HepG2 (cell line): ENCODE measurements around the gene MICB. TPM values are rescaled to one million over a fixed set of nuclear protein-coding genes. Genes with fewer than 3 reads are reported as not detected.

Experiments used
- ATM ChIP-seq: fragments of 450-650 bp; IDR thresholded peaks from 2 replicates; pipeline ENCODE4 v1.7.1; 2017; ENCODE audit warnings: mild to moderate bottlenecking, borderline replicate concordance
- HOXA9 ChIP-seq: sonication (generic); formaldehyde crosslinking; IDR thresholded peaks from 2 replicates; pipeline ENCODE4 v1.8.1; 2022; ENCODE audit warnings: missing genetic modification reagents, mild to moderate bottlenecking, moderate library complexity, borderline replicate concordance
- NFYC ChIP-seq: IDR thresholded peaks from 2 replicates; pipeline ENCODE4 v1.6.1; 2016; ENCODE audit warnings: missing genetic modification reagents, missing compliant biosample characterization
- SCMH1 ChIP-seq: sonication (generic); formaldehyde crosslinking; IDR thresholded peaks from 2 replicates; pipeline ENCODE4 v1.9.0; 2021; ENCODE audit warnings: missing genetic modification reagents, mild to moderate bottlenecking, borderline replicate concordance
- ZC3H13 ChIP-seq: sonication (generic); formaldehyde crosslinking; IDR thresholded peaks from 2 replicates; pipeline ENCODE4 v1.8.1; 2023; ENCODE audit warnings: mild to moderate bottlenecking, missing genetic modification reagents, moderate library complexity
- ZNF253 ChIP-seq: sonication (generic); formaldehyde crosslinking; IDR thresholded peaks from 2 replicates; pipeline ENCODE4 v1.8.0; 2022; ENCODE audit warnings: mild to moderate bottlenecking, missing genetic modification reagents, borderline replicate concordance
- ZNF674 ChIP-seq: sonication (generic); formaldehyde crosslinking; IDR thresholded peaks from 2 replicates; pipeline ENCODE4 v1.5.0; 2020; ENCODE audit warnings: low read depth, mild to moderate bottlenecking, missing genetic modification reagents
- ZNF7 ChIP-seq: IDR thresholded peaks from 2 replicates; pipeline ENCODE4 v1.6.1; 2016; ENCODE audit warnings: missing biosample characterization, missing genetic modification reagents
- ZNF772 ChIP-seq: sonication (generic); formaldehyde crosslinking; IDR thresholded peaks from 2 replicates; pipeline ENCODE4 v1.5.0; 2020; ENCODE audit warnings: mild to moderate bottlenecking, missing genetic modification reagents
- ZNF816 ChIP-seq: sonication (generic); formaldehyde crosslinking; IDR thresholded peaks from 2 replicates; pipeline ENCODE4 v1.8.0; 2022; ENCODE audit warnings: missing genetic modification reagents, mild to moderate bottlenecking, borderline replicate concordance
- polyA plus RNA-seq, 8 experiments: library from polyadenylated mRNA; depleted of rRNA in 3 of 8; stranded (reverse) in 7 of 8; unstranded in 1 of 8; fragments of >200 nt; fragmentation: Illumina TruSeq in 4 of 8; extraction: Trizol in 4 of 8; gene quantifications; 2 replicates each; pipeline versions ENCODE4 v1.2.1 to v1.2.3, GENCODE V29; 2011 to 2016; ENCODE audit warnings: low read depth in 4 of 8, missing spikeins in 1 of 8, mixed read lengths in 1 of 8; ENCODE audit not compliant: insufficient read depth in 1 of 8
- total RNA-seq, 5 experiments: library from RNA; depleted of rRNA; stranded (reverse); fragments of >200 nt; fragmentation: Illumina TruSeq; extraction: Trizol; gene quantifications; 2 replicates each; pipeline ENCODE4 v1.2.3, GENCODE V29; 2016; ENCODE audit warnings: low read depth in 1 of 5
- TF ChIP-seq, protein P1 (sequence below): sonication (generic); formaldehyde crosslinking; IDR thresholded peaks from 2 replicates; pipeline ENCODE4 v1.4.0; 2020; ENCODE audit warnings: missing genetic modification reagents, borderline replicate concordance
- TF ChIP-seq, protein P2 (sequence below): sonication (generic); formaldehyde crosslinking; IDR thresholded peaks from 2 replicates; pipeline ENCODE4 v1.8.0; 2023; ENCODE audit warnings: mild to moderate bottlenecking, missing genetic modification reagents
- TF ChIP-seq, protein P3 (sequence below): sonication (generic); formaldehyde crosslinking; IDR thresholded peaks from 2 replicates; pipeline ENCODE4 v1.4.0; 2020; ENCODE audit warnings: missing genetic modification reagents
- TF ChIP-seq, protein P4 (sequence below): sonication (generic); formaldehyde crosslinking; IDR thresholded peaks from 2 replicates; pipeline ENCODE4 v1.4.0; 2020; ENCODE audit warnings: missing genetic modification reagents
- TF ChIP-seq, protein P5 (sequence below): sonication (generic); formaldehyde crosslinking; IDR thresholded peaks from 2 replicates; pipeline ENCODE4 v1.5.0; 2020; ENCODE audit warnings: missing genetic modification reagents
- TF ChIP-seq, protein P6 (sequence below): sonication (generic); formaldehyde crosslinking; IDR thresholded peaks from 2 replicates; pipeline ENCODE4 v1.4.0; 2020; ENCODE audit warnings: mild to moderate bottlenecking, missing genetic modification reagents

MICB gene
- total and polyA plus RNA-seq, 2 of the 13 experiments (the other 11 are each of a cell fraction or from before 2014, with no cell fraction given), result 12.5 to 12.8 TPM

DNA sequence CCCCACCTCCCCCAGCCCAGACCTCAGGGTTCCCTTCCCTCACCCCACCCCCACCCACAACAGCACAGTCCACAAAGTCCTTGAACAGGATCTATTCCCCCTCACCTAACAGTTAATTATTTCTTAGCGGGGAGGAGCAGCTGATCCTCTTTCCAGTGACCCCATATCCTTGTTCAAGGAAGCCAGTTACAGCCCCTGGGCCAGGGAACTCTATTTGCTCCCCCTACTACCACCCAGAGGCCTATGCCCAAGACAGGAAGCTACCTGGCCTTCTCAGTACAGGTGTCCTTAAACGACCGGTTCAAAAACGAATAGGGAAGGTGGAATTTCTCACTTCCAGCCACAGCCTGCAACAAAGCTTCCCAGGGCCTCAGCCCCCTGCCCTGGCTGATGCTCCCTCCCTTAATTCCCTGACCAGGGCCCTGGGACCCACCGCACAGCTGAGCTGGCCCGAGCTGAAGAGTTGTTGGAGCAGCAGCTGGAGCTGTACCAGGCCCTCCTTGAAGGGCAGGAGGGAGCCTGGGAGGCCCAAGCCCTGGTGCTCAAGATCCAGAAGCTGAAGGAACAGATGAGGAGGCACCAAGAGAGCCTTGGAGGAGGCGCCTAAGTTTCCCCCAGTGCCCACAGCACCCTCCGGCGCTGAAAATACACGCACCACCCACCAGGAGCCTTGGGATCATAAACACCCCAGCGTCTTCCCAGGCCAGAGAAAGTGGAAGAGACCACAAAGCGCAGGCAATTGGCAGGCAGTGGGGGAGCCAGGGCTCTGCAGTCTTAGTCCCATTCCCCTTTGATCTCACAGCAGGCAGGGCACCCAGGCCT is 31.6 kb downstream of the MICB start (continued):
- TF ChIP-seq SCMH1 (CRISPR knock-in tag), result no peak
- TF ChIP-seq HOXA9 (CRISPR knock-in tag), result no peak
- TF ChIP-seq ZNF674 (CRISPR knock-in tag), result no peak
- TF ChIP-seq ZNF772, result peak; percentile 45; the same call in 1 of the 2 replicates
- TF ChIP-seq, protein P1, sequence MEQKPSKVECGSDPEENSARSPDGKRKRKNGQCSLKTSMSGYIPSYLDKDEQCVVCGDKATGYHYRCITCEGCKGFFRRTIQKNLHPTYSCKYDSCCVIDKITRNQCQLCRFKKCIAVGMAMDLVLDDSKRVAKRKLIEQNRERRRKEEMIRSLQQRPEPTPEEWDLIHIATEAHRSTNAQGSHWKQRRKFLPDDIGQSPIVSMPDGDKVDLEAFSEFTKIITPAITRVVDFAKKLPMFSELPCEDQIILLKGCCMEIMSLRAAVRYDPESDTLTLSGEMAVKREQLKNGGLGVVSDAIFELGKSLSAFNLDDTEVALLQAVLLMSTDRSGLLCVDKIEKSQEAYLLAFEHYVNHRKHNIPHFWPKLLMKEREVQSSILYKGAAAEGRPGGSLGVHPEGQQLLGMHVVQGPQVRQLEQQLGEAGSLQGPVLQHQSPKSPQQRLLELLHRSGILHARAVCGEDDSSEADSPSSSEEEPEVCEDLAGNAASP (CRISPR knock-in tag), result peak; percentile 56; the same call in 1 of the 2 replicates
- no peak for TF ChIP-seq ZNF253 (CRISPR knock-in tag)
- TF ChIP-seq ZC3H13, result peak; percentile 16; the same call in 1 of the 2 replicates
- TF ChIP-seq, protein P2, sequence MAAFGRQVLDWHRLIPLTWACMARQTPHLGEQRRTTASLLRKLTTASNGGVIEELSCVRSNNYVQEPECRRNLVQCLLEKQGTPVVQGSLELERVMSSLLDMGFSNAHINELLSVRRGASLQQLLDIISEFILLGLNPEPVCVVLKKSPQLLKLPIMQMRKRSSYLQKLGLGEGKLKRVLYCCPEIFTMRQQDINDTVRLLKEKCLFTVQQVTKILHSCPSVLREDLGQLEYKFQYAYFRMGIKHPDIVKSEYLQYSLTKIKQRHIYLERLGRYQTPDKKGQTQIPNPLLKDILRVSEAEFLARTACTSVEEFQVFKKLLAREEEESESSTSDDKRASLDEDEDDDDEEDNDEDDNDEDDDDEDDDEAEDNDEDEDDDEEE, result no peak
- peak; percentile 36; the same call in 1 of the 2 replicates for TF ChIP-seq ZNF816 (CRISPR knock-in tag)
- TF ChIP-seq, protein P3, sequence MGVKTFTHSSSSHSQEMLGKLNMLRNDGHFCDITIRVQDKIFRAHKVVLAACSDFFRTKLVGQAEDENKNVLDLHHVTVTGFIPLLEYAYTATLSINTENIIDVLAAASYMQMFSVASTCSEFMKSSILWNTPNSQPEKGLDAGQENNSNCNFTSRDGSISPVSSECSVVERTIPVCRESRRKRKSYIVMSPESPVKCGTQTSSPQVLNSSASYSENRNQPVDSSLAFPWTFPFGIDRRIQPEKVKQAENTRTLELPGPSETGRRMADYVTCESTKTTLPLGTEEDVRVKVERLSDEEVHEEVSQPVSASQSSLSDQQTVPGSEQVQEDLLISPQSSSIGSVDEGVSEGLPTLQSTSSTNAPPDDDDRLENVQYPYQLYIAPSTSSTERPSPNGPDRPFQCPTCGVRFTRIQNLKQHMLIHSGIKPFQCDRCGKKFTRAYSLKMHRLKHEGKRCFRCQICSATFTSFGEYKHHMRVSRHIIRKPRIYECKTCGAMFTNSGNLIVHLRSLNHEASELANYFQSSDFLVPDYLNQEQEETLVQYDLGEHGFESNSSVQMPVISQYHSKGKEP (CRISPR knock-in tag), result no peak
- TF ChIP-seq, protein P4, sequence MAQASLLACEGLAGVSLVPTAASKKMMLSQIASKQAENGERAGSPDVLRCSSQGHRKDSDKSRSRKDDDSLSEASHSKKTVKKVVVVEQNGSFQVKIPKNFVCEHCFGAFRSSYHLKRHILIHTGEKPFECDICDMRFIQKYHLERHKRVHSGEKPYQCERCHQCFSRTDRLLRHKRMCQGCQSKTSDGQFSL (CRISPR knock-in tag), result peak; percentile 17; the same call in 1 of the 2 replicates
- no peak for TF ChIP-seq ATM
- TF ChIP-seq NFYC (CRISPR knock-in tag), result no peak
- TF ChIP-seq ZNF7, result no peak
- TF ChIP-seq, protein P5, sequence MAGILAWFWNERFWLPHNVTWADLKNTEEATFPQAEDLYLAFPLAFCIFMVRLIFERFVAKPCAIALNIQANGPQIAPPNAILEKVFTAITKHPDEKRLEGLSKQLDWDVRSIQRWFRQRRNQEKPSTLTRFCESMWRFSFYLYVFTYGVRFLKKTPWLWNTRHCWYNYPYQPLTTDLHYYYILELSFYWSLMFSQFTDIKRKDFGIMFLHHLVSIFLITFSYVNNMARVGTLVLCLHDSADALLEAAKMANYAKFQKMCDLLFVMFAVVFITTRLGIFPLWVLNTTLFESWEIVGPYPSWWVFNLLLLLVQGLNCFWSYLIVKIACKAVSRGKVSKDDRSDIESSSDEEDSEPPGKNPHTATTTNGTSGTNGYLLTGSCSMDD, result 0 out of 2 replicates have a peak, but pooled peaks have one; percentile 49
- TF ChIP-seq, protein P6, sequence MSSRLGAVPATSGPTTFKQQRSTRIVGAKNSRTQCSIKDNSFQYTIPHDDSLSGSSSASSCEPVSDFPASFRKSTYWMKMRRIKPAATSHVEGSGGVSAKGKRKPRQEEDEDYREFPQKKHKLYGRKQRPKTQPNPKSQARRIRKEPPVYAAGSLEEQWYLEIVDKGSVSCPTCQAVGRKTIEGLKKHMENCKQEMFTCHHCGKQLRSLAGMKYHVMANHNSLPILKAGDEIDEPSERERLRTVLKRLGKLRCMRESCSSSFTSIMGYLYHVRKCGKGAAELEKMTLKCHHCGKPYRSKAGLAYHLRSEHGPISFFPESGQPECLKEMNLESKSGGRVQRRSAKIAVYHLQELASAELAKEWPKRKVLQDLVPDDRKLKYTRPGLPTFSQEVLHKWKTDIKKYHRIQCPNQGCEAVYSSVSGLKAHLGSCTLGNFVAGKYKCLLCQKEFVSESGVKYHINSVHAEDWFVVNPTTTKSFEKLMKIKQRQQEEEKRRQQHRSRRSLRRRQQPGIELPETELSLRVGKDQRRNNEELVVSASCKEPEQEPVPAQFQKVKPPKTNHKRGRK (CRISPR knock-in tag), result no peak
